HG03439 (cell line): ENCODE data around the gene EBF4.
"Not testable (repeated sequence)": the region's sequence is repeated elsewhere in the genome, so short reads cannot be mapped to it uniquely, and the experiment has no call there.

Experiments
- ATAC-seq: cut with Tn5 transposase; IDR thresholded peaks from one replicate; pipeline ENCODE4 v1.9.1; 2021; ENCODE audit warnings: mild to moderate bottlenecking, moderate library complexity; ENCODE audit not compliant: unreplicated experiment

Gene EBF4

GRCh38 chr20:2755451-2756055 is 63.0 kb downstream of the EBF4 start:
- no peak for ATAC-seq

GRCh38 chr20:2756056-2756611 is 63.6 kb downstream of the EBF4 start:
- ATAC-seq, result no peak

- no peak for ATAC-seq
These were observed 64.4 kb downstream of the EBF4 start for GRCh38 chr20:2757001-2757400.

- no peak for ATAC-seq
These were observed 65.4 kb downstream of the EBF4 start for GRCh38 chr20:2757969-2758368.

- no peak for ATAC-seq
These were observed 66.6 kb downstream of the EBF4 start for GRCh38 chr20:2759143-2759542.

GRCh38 chr20:2759603-2760296 is 67.2 kb downstream of the EBF4 start:
- no peak for ATAC-seq

GRCh38 chr20:2760297-2760951 is 67.8 kb downstream of the EBF4 start:
- ATAC-seq, result no peak

- ATAC-seq, result no peak
These were observed 68.3 kb downstream of the EBF4 start for GRCh38 chr20:2760952-2761305.

- ATAC-seq, result no peak
These were observed 69.3 kb downstream of the EBF4 start for GRCh38 chr20:2761885-2762284.

GRCh38 chr20:2762578-2763131 is 70.1 kb downstream of the EBF4 start:
- ATAC-seq, result no peak

- ATAC-seq, result no peak
These were observed 70.6 kb downstream of the EBF4 start for GRCh38 chr20:2763186-2763585.

- no peak for ATAC-seq
These were observed 75.4 kb downstream of the EBF4 start for GRCh38 chr20:2767768-2768631.

GRCh38 chr20:2768632-2769015 is 76.0 kb downstream of the EBF4 start:
- no peak for ATAC-seq

- not testable (repeated sequence) for ATAC-seq
These were observed 77.5 kb downstream of the EBF4 start for GRCh38 chr20:2770091-2770490.

GRCh38 chr20:2771631-2772080 is 79.1 kb downstream of the EBF4 start:
- no peak for ATAC-seq

- ATAC-seq, result no peak
These were observed 81.2 kb downstream of the EBF4 start for GRCh38 chr20:2773812-2774211.

- ATAC-seq, result no peak
These were observed 82.6 kb downstream of the EBF4 start for GRCh38 chr20:2775139-2775538.

GRCh38 chr20:2778602-2779321 is 86.2 kb downstream of the EBF4 start:
- no peak for ATAC-seq

GRCh38 chr20:2780948-2781347 is 88.4 kb downstream of the EBF4 start:
- no peak for ATAC-seq

- ATAC-seq, result no peak
These were observed 91.5 kb downstream of the EBF4 start for GRCh38 chr20:2783908-2784566.
